GM12892 (cell line): ENCODE measurements around the gene PPT1.

Experiments
- POLR2A ChIP-seq: IDR thresholded peaks from 2 replicates; pipeline ENCODE4 v1.6.1; 2011; ENCODE audit warnings: low read depth, low read length, control low read depth
- POLR2AphosphoS5 ChIP-seq: IDR thresholded peaks from 2 replicates; pipeline ENCODE4 v1.6.1; 2011; ENCODE audit warnings: low read depth, low read length, control low read depth

DNA sequence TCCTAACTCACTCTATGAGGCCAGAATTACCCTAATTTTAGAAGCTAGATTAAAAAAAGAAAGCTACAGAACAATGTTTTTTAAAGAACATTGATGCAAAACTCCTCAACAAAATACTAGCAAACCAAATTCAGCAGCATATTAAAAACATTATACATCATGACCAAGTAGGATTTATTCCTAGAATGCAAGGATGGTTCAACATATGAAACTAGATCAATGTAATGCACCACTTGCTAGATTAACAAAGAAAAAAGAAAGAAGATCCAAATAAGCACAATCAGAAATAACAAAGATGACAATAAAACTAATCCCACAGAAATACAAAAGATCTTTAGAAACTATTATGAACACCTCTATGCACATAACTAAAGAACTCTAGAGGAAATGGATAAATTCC, 13.3 kb upstream of the PPT1 start:
- TF ChIP-seq POLR2A (no peak), POLR2AphosphoS5 (no peak)
